ENCODE measurements around the gene RGS1. TPM values are rescaled to one million over a fixed set of nuclear protein-coding genes. Genes with fewer than 3 reads are reported as not detected.

RGS1 gene
- total RNA-seq, 1 experiment from 2014 or later, result not detected

GRCh38 chr1:192608671-192609070 is 33.1 kb downstream of the RGS1 start (continued):
- TF ChIP-seq SRF (IDR thresholded peaks at IDR 0.05; ENCODE audit: low read depth), result no peak
- TF ChIP-seq ZFX (IDR thresholded peaks at IDR 0.05), result no peak
- TF ChIP-seq ATF3 (IDR thresholded peaks at IDR 0.05), result no peak

- Histone ChIP-seq H3K9ac (ENCODE audit: low read length) (no peak overlapping the region), H3K27me3 (ENCODE audit: insufficient read depth, low read length) (no peaks in the 10 kb centered on the region), H4K20me1 (ENCODE audit: insufficient read depth) (no peaks in the 10 kb centered on the region), H3K9me3 (ENCODE audit: control insufficient read depth in 1 of 2, insufficient read depth in 1 of 2, low read depth in 1 of 2, low read length in 2 of 2) (no peaks in the 10 kb centered on the region), H2AFZ (ENCODE audit: low read depth, low read length, poor library complexity, severe bottlenecking) (no peak overlapping the region), H3K36me3 (ENCODE audit: control insufficient read depth in 1 of 2, insufficient read depth in 2 of 2, low read length in 2 of 2) (no peaks in the 10 kb centered on the region), H3K9me2 (ENCODE audit: insufficient read depth) (no peaks in the 10 kb centered on the region), H3K4me1 (ENCODE audit: control insufficient read depth in 1 of 2, insufficient read depth in 2 of 2, low read length in 2 of 2) (peaks cover 0 to 4% of the 10 kb centered on the region in 2 experiments; a peak in 1 of 4 replicates), H3K4me2 (ENCODE audit: low read length) (no peak overlapping the region), H3K27ac (ENCODE audit: low read depth, low read length) (no peak overlapping the region), H3K79me2 (ENCODE audit: insufficient read depth, low read length) (no peaks in the 10 kb centered on the region), H3K4me3 (replicated peaks in 1 of 2; ENCODE audit: low read depth in 1 of 2, low read length in 2 of 2) (no peak overlapping the region)
- BruUV-seq (replicated peaks), result no TSS peak
- TF ChIP-seq EZH2phosphoT487 (IDR thresholded peaks at IDR 0.05; ENCODE audit: borderline replicate concordance) (no peak), POLR2A (IDR thresholded peaks at IDR 0.05; ENCODE audit: borderline replicate concordance, extremely low read depth, insufficient read depth, insufficient read length) (no peak), TCF7L2 (IDR thresholded peaks at IDR 0.05; ENCODE audit: borderline replicate concordance, extremely low read depth, insufficient read depth, insufficient read length) (no peak)
- TF ChIP-seq, protein P1, sequence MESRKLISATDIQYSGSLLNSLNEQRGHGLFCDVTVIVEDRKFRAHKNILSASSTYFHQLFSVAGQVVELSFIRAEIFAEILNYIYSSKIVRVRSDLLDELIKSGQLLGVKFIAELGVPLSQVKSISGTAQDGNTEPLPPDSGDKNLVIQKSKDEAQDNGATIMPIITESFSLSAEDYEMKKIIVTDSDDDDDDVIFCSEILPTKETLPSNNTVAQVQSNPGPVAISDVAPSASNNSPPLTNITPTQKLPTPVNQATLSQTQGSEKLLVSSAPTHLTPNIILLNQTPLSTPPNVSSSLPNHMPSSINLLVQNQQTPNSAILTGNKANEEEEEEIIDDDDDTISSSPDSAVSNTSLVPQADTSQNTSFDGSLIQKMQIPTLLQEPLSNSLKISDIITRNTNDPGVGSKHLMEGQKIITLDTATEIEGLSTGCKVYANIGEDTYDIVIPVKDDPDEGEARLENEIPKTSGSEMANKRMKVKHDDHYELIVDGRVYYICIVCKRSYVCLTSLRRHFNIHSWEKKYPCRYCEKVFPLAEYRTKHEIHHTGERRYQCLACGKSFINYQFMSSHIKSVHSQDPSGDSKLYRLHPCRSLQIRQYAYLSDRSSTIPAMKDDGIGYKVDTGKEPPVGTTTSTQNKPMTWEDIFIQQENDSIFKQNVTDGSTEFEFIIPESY (IDR thresholded peaks at IDR 0.05; ENCODE audit: extremely low read depth, insufficient replicate concordance, low read length), result no peak
- intact Hi-C loops (cut with micrococcal nuclease), result loop anchor here (1.0 to 10.0 kb wide), 2 partner anchors 132 to 415 kb away; no protein-coding TSS in a partner anchor
- RAD21 ChIA-PET (ENCODE audit: low non-redundant PET in 1 of 2, low total read pairs in 2 of 2, uncharacterized antibody in 2 of 2, unreplicated experiment in 2 of 2), result interaction anchor here (1.5 to 2.0 kb wide), 2 partner anchors 132 to 135 kb away, joined by 4 to 11 read pairs; no protein-coding TSS in a partner anchor
- CTCF ChIA-PET, result interaction anchor here (1.0 to 3.2 kb wide), 5 partner anchors 9 to 410 kb away, joined by 3 to 42 read pairs (median 5); no protein-coding TSS in a partner anchor
- POLR2A ChIA-PET, result interaction anchor here (1.6 kb wide), 1 partner anchor 135 kb away, joined by 4 read pairs; no protein-coding TSS in a partner anchor
- no peak for ATAC-seq
- no peak for DNase-seq (ENCODE audit: low read depth, low spot score)
Measured at GRCh38 chr1:192609110-192610079, 33.8 kb downstream of the RGS1 start.

Measured in HCT116 (cell line).